GM19023 (cell line): Measurements from ENCODE around the gene DIP2A.

ENCODE experiments used
- ATAC-seq: cut with Tn5 transposase; IDR thresholded peaks from one replicate; pipeline ENCODE4 v1.9.1; 2021; ENCODE audit warnings: mild to moderate bottlenecking, moderate library complexity; ENCODE audit not compliant: unreplicated experiment

DIP2A gene

GRCh38 chr21:46477765-46478164 is 19.1 kb downstream of the DIP2A start:
- no peak for ATAC-seq

- no peak for ATAC-seq
These were observed 20.2 kb downstream of the DIP2A start for GRCh38 chr21:46478910-46479309.

DNA sequence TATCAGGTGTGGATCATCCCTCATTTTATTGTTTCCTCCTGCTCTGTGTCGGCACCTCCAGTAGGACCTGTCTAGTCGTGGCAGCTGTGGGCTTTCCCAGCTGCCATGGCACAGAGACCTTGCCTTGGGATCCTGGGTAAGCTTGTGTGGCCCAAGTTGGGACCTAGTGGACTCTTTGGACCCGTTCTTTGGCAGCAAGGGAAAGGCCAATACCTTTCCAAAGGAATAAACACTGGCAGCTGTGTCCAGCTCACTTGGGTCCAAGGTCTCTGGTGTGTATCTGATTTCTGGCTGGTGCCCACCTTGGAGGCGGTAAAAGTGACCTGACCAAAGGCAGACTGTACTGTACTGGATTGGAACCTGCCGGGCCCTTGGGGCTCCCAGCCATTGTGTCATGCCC is 21.8 kb downstream of the DIP2A start:
- no peak for ATAC-seq

DNA sequence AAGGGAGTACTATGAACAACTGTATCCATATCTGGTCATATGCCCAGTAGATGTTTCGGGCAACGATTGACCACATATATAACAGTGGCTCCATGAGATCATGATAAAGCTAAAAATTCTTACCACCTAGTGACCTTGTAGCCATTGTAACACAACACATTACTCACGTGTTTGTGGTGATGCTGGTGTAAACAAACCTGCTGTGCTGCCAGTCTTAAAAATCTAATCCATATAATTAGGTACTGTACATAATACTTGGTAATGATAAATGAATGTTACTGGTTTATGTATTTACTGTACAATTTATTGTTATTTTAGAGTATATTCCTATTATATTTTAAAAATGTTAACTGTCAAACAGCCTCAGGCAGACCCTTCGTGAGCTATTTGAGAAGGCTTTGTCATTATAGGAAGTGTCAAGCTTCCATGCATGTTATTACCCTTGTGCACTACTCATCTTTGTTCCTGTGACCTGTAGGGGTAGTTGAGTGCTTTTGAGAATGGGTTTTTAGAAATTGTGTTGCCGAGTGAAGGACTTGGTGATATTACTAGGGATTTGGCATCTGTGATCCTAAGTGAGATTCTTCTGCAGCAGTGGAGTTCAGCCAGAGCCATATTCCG is 23.6 kb downstream of the DIP2A start:
- ATAC-seq: no peak

DNA sequence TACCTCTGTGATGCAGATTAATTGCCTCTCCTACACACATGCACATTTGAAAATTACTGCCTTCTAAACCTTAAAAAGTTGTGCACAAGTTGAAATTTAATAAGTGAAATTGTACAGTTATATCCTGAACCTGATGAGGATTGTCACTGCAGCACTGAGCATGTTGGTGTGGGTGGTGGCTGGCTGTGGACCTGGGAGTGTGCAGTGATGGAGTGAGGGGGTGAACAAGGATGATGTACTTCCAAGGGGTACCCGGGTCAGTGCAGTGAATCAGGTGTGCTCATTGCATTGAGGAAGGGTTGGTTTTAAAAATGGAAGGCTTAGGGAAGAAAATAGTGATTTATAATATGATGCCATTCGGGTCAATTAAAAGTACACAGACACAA is 24.1 kb downstream of the DIP2A start:
- no peak for ATAC-seq

GRCh38 chr21:46483300-46484295 is 24.9 kb downstream of the DIP2A start:
- no peak for ATAC-seq

DNA sequence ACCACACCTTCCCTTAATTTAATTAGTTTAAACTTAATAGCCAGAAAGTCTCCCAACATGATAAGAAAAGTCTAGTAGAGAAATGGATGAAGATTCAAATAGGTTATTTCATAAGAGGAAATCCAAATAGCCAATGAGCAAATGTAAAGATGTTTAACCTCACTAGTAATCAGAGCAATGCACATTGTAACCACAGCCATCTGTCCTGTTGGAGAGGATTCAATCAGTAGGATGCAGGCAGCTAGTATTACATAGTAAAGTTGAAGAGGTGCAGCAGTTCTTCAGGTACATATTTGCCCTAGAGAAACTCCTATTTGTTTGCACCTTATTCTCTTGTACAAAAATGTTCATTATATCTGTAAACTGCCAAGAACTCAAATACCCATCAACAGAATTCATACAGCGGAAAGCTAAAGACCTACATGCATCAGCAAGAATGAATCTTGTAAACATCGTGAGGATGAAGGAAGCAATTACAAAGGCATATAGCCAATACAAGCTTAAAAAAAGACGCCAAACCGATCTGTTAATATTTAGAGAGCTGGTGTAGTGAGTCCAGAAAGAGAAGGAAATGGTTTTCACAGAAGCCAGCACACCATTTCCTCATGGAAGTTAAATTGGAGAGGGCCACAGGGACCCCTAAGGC is 27.9 kb downstream of the DIP2A start:
- no peak for ATAC-seq

GRCh38 chr21:46489162-46489663 is 30.5 kb downstream of the DIP2A start:
- ATAC-seq: no peak

DNA sequence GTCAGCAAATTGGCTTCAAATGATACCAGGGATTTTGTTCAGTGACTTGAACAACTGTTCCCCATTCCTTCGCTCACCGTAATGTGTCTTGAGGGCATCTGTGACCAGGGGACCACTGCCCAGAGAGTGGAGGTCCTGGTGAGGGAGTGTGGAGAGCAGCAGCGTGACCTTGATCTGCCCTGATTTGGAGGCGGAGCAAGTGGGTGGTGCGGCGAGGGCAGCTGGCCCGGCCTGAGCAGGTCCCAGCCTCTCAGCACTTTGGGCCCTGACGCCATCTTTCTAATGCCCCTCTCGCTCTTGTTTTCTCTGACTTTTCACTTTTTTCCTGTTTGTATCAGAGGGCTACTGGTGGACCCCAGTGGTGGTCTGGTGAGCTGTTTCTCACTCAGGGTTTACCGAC is 31.1 kb downstream of the DIP2A start:
- no peak for ATAC-seq

GRCh38 chr21:46491553-46491952 is 32.9 kb downstream of the DIP2A start:
- ATAC-seq: no peak

DNA sequence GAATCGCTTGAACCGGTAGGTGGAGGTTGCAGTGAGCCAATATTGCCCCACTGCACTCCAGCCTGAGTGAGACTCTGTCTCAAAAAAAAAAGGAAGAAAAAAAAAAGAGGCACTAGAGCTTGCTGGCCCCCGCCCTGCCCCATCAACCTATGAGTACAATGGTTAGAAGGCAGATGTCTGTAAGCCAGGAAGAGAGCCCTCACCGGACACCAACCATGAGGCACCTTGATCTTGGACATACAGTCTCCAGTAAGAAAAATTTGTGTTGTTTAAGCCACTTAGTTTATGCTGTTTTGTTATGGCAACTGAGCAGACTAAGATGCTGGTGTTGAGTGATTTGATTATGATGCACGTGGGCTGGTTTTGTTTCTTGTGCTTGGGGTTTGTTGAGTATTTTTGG is 34.2 kb downstream of the DIP2A start:
- ATAC-seq: no peak

DNA sequence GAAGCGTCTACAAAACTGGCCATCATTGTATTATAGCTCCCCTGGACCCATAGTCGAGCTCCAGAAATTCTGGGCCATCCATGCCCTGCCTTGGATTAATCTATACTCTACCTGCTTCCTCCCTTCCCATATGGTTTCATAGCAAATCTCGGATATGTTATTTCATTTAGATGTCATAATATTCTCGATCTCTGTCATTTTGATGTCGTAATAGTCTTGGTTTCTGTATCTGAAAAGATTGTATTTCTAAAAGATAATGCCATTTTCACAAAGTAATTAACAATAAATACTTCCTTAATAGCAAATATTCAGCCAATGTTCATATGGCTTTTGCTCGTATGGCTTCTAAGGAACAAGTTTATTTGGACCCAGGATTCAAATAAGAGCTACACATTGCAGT is 35.1 kb downstream of the DIP2A start:
- ATAC-seq: no peak

DNA sequence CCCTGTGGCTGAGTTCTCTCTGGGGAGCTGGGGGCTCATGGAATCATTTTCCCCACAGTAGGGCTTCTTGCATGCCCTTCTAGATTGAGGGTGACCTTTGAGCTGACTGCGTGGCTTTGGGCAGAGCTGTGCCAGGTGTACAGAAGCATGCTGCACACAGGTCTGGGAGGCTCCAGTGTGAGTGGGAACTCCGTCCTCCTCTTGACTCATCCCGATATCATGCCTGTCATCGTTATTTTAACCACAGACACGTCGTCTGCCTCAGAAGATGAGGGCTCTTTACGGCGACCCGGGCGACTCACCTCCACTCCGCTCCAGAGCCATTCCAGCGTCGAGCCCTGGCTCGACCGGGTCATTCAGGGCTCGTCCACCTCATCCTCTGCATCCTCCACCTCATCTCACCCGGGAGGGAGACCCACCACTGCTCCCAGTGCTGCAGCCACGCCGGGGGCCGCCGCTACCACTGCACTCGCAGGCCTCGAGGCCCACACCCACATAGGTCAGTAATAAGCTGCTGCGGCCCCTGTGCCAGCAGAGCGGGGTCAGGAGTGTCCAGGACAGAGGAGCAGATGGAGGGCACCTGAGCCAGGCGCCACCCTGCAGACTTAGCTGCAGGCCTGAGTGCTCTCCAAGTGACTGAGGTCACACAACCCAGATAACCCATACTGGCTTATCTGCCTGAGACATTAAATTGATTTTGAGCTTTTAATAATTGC is 39.8 kb downstream of the DIP2A start:
- no peak for ATAC-seq

GRCh38 chr21:46500224-46500861 is 41.7 kb downstream of the DIP2A start:
- no peak for ATAC-seq

GRCh38 chr21:46503922-46504550 is 45.3 kb downstream of the DIP2A start:
- ATAC-seq: peak; percentile 75

DNA sequence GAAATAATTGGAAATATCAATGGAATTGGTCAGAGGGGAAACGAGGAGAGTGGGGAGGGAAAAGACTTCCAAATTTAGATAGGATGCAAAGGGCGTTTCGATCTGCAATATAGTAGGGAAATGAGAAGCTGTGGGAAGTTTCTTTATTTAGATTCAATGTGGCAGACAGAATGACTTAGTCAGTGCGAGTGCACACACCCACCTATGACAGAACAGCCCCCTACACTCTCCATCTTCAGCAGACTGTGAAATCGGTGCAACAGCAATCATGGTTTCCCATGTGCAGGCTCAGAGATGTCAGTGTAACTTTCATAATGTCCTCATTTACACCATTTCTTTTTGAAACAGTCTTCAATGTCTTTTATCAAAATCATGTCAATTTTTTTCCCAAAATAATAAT is 46.0 kb downstream of the DIP2A start:
- ATAC-seq: no peak

DNA sequence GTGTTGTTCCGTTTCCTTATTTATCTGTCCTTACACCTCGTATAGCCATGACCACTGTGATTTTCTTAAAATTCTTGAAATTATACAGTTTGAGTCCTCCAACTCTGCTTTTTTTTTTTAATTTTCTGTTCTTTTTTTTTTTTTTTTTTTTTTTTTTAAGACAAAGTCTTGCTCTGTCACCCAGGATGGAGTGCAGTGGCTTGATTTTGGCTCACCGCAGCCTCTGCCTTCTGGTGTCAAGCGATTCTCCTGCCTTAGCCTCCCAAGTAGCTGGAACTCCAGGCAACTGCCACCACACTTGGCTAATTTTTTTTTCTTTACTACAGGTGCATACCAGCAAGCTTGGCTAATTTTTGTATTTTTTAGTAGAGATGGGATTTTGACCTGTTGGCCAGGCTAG is 48.9 kb downstream of the DIP2A start:
- ATAC-seq: no peak

DNA sequence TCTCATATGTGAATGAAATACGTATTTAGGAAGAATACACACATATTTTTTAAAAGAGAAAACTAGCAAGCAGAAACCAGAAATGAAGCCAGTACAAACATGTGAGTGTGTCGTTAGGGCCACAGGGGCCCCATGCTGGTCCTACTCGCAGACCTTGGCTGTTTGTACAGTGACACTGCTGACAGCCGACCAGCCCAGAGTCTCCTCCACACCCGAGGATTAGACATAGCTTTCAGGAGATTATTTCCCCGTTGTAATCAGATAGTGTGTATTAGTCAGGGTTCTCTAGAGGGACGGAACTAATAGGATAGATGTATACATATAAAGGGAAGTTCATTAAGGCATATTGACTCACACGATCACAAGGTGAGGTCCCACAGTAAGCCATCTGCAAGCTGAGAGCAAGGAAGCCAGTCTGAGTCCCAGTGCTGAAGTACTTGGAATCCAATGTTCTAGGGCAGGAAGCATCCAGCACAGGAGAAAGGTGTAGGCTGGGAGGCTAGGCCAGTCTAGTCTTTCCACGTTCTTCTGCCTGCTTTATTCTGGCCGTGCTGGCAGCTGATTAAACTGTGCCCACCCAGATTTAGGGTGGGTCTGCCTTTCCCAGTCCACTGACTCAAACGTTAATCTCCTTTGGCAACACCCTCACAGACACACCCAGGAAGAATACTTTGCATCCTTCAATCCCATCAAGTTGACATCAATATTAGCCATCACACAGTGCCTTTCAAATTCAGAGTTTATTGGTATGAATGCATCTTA is 51.2 kb downstream of the DIP2A start:
- ATAC-seq: no peak

DNA sequence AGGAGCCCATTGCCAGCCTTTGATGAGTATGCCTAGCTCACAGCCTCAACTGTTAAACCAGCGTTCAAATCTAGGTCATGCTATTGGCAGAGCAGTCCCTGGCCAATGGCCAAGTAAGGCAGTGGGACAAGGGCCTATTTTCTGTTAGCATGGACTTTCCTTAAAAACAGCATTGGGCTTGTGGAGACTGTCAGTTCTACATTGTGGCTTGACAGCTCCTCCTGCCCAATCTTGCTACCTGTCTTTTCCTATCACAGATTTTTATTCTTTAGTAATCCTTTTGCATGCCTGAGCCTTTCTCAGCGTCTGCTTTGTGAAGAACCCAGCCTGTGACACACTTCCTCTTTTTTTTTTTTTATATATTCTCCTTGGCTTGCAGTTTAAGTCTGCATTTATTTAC is 56.4 kb downstream of the DIP2A start:
- no peak for ATAC-seq
